ENCODE results near the gene DEPDC5.

DEPDC5 gene

DNA sequence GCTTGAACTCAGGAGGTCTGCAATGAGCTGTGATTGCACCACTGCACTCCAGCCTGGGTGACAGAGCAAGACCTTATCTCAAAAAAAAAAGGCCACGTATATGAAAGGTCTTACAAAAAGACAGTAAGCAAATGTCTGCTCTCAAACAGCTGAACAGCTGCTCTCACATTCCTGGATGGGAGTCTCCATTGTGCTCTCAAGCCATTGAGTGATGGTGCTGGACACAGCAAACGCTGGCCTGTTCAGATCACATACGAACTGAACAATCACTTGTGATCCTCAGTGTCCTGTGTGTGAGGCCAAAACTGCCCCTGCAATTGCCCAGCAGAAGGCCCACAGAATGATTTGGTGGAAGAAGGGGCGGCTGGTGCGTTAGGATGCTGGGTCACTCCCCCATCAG, 156.2 kb downstream of the DEPDC5 start:
- no peak for TF ChIP-seq SIN3A (IDR thresholded peaks at IDR 0.05; ENCODE audit: borderline replicate concordance, insufficient read depth, low read length)
- no peak for TF ChIP-seq FOXP2 (optimal IDR thresholded peaks at IDR 0.05; ENCODE audit: borderline replicate concordance, extremely low read depth, extremely low read length, insufficient read depth)
- no peak for TF ChIP-seq REST (IDR thresholded peaks at IDR 0.05; ENCODE audit: insufficient read depth in 1 of 2, low read depth in 2 of 2, low read length in 2 of 2)

DNA sequence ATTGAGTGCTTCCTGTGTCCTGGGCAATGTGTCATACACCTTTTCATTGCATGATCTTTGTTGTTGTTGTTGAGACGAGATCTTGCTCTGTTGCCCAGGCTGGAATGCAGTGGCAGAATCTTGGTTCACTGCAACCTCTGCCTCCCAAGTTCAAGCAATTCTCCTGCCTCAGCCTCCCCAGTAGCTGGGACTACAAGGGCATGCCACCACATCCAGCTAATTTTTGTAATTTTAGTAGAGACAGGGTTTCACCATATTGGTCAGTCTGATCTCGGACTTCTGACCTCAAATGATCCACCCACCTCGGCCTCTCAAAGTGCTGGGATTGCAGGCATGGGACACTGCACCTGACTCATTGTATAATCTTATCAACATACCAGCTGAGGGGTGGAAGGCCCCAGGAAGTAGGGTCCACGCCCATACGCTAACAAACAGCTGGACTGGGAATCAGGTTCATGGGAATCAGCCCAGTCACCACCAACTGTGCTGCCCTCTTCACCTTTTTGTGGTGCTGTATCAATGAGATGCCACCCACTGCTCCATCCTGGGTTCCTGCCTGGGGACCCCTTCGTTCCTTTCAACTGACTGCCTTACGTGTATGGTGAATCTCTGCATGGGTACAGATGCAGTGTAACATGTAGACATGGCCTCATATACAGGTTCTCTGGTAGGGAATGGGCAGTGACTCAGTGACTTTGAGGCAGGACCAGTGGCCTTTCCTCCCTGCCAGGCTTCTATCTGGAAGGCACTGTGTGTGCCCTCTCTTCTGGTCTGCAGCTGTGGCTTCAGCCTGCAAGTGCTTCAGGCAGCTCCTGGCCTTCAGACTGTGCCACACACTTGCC, 158.0 kb downstream of the DEPDC5 start:
- TF ChIP-seq REST (IDR thresholded peaks at IDR 0.05; ENCODE audit: insufficient read depth in 1 of 2, low read depth in 2 of 2, low read length in 2 of 2) (no peak), TAF1 (IDR thresholded peaks at IDR 0.05; ENCODE audit: borderline replicate concordance, insufficient read depth, low read length) (no peak), SIN3A (IDR thresholded peaks at IDR 0.05; ENCODE audit: borderline replicate concordance, insufficient read depth, low read length) (no peak), POLR2AphosphoS5 (IDR thresholded peaks at IDR 0.05; ENCODE audit: low read depth, low read length) (no peak), FOXP2 (optimal IDR thresholded peaks at IDR 0.05; ENCODE audit: borderline replicate concordance, extremely low read depth, extremely low read length, insufficient read depth) (no peak)

- TF ChIP-seq TAF1 (IDR thresholded peaks at IDR 0.05; ENCODE audit: borderline replicate concordance, insufficient read depth, low read length) (no peak), FOXP2 (optimal IDR thresholded peaks at IDR 0.05; ENCODE audit: borderline replicate concordance, extremely low read depth, extremely low read length, insufficient read depth) (no peak), POLR2AphosphoS5 (IDR thresholded peaks at IDR 0.05; ENCODE audit: low read depth, low read length) (no peak), SIN3A (IDR thresholded peaks at IDR 0.05; ENCODE audit: borderline replicate concordance, insufficient read depth, low read length) (no peak), REST (IDR thresholded peaks at IDR 0.05; ENCODE audit: insufficient read depth in 1 of 2, low read depth in 2 of 2, low read length in 2 of 2) (no peak)
Measured at GRCh38 chr22:31912407-31912743, 158.6 kb downstream of the DEPDC5 start.

- TF ChIP-seq TAF1 (IDR thresholded peaks at IDR 0.05; ENCODE audit: borderline replicate concordance, insufficient read depth, low read length) = no peak
Measured at GRCh38 chr22:31915586-31915985, 161.8 kb downstream of the DEPDC5 start.

GRCh38 chr22:31917227-31917921, 163.6 kb downstream of the DEPDC5 start:
- TF ChIP-seq SIN3A (IDR thresholded peaks at IDR 0.05; ENCODE audit: borderline replicate concordance, insufficient read depth, low read length) = no peak
- no peak for TF ChIP-seq REST (IDR thresholded peaks at IDR 0.05; ENCODE audit: insufficient read depth in 1 of 2, low read depth in 2 of 2, low read length in 2 of 2)
- no peak for TF ChIP-seq FOXP2 (optimal IDR thresholded peaks at IDR 0.05; ENCODE audit: borderline replicate concordance, extremely low read depth, extremely low read length, insufficient read depth)
- TF ChIP-seq POLR2AphosphoS5 (IDR thresholded peaks at IDR 0.05; ENCODE audit: low read depth, low read length) = no peak
- TF ChIP-seq TAF1 (IDR thresholded peaks at IDR 0.05; ENCODE audit: borderline replicate concordance, insufficient read depth, low read length) = no peak
